Kidney (tissue), 14 donors: ENCODE data around the gene NEIL1. TPM values are rescaled to one million over a fixed set of nuclear protein-coding genes. Genes with fewer than 3 reads are reported as not detected.

Source experiments
- DNase-seq, 5 donors: peaks; one replicate each; pipeline ENCODE4 v3.0.0-alpha.2; 2013 to 2020
- FAIRE-seq: peaks from 2 replicates; lab custom pipeline; 2012; peaks lifted over from hg19 to GRCh38; lab: Jason Lieb, UNC
- H3K27ac ChIP-seq, 2 donors: one replicate each; pipeline ENCODE4 v1.7.0; 2013; ENCODE audit warnings: low read depth in 2 of 2, low read length in 2 of 2, inconsistent platforms in 1 of 2
- H3K27me3 ChIP-seq: one replicate; pipeline ENCODE4 v1.7.1; 2013; ENCODE audit warnings: low read length, inconsistent platforms; ENCODE audit not compliant: control insufficient read depth, insufficient read depth
- H3K36me3 ChIP-seq, 3 donors: one replicate each; pipeline versions ENCODE4 v1.7.0 to v1.7.1; 2013; ENCODE audit warnings: low read length in 3 of 3, control low read depth in 1 of 3, inconsistent platforms in 1 of 3; ENCODE audit not compliant: insufficient read depth in 3 of 3, control insufficient read depth in 2 of 3
- H3K4me1 ChIP-seq, 3 donors: one replicate each; pipeline versions ENCODE4 v1.7.0 to v1.7.1; 2013; ENCODE audit warnings: low read length in 3 of 3, inconsistent platforms in 1 of 3, low read depth in 1 of 3; ENCODE audit not compliant: control insufficient read depth in 2 of 3, insufficient read depth in 2 of 3
- H3K4me3 ChIP-seq, 3 donors: one replicate each; pipeline versions ENCODE4 v1.7.0 to v1.8.1; 2013; ENCODE audit warnings: low read length in 3 of 3, control low read depth in 1 of 3, inconsistent platforms in 1 of 3
- H3K9ac ChIP-seq, 3 donors: one replicate each; pipeline versions ENCODE4 v1.7.0 to v1.7.1; 2013; ENCODE audit warnings: low read length in 3 of 3, control low read depth in 1 of 3, inconsistent platforms in 1 of 3
- H3K9me3 ChIP-seq, 3 donors: one replicate each; pipeline versions ENCODE4 v1.7.0 to v1.7.1; 2013; ENCODE audit warnings: low read length in 3 of 3, control low read depth in 1 of 3, inconsistent platforms in 1 of 3; ENCODE audit not compliant: control insufficient read depth in 2 of 3, insufficient read depth in 1 of 3
- CTCF ChIP-seq: IDR thresholded peaks from 3 replicates; pipeline ENCODE4 v1.5.1; 2012; ENCODE audit warnings: mild to moderate bottlenecking, moderate library complexity, borderline replicate concordance; ENCODE audit not compliant: insufficient read depth; ENCODE audit errors: extremely low read depth
- intact Hi-C: fragments of 100-400 bp; cut with DNase I; formaldehyde crosslinking; loops from one replicate; pipeline ENCODE4 v1.11.1; 2022
- microRNA-seq: library from miRNA; unstranded; fragments of <30 nt; microRNA quantifications from one replicate; pipeline ENCODE4 v1.2.0, GENCODE V29; 2020
- polyA plus RNA-seq: library from polyadenylated mRNA; stranded (reverse); fragments of 350-450 nt; fragmentation: Illumina TruSeq; extraction: RNeasy Lipid Tissue Mini Kit (QIAGEN cat#74804); gene quantifications from one replicate; pipeline ENCODE4 v1.2.3, GENCODE V29; 2014; ENCODE audit warnings: low read depth, low replicate concordance; ENCODE audit not compliant: insufficient read depth
- total RNA-seq: library from RNA; stranded (reverse); fragmentation: NEBNext Ultra II Directional; extraction: Animal tissue kit (Norgen Biotek cat#: 25700); gene quantifications from one replicate; pipeline ENCODE4 v1.2.1, GENCODE V29; 2021
- donor health status: control.
- donor health status: control.
- donor health status: control.
- donor health status: control.
- donor health status: control.
- donor health status: DM: yes; HTN: yes; CAD: no.
- donor health status: Normal renal cell carcinoma (clear cell type).

The NEIL1 gene
- total and polyA plus RNA-seq, 2 donors from 2014 or later: 22.6 to 42.9 TPM

- no peak for TF ChIP-seq CTCF
- Histone ChIP-seq H3K27ac (no peak overlapping the region), H3K4me1 (no peaks in the 10 kb centered on the region), H3K36me3 (peaks cover 9 to 41% (median 33%) of the 10 kb centered on the region in 3 donors), H3K9ac (no peak overlapping the region), H3K27me3 (no peaks in the 10 kb centered on the region), H3K9me3 (no peaks in the 10 kb centered on the region), H3K4me3 (no peak overlapping the region)
- DNase-seq (no peak), FAIRE-seq (no peak)
- intact Hi-C loops: no loop called here
Measured at GRCh38 chr15:75403892-75404291, 57.1 kb downstream of the NEIL1 start.

Small RNAs within 50 kb of the gene (microRNA-seq; reads per million reads assigned to microRNA genes)
- not detected for gene MIR631

Other genes with a start within 250 kb of the NEIL1 start
- gene C15orf39, start 145.2 kb upstream of the NEIL1 start, total RNA-seq: 32.7 TPM
- gene C15orf39, start 145.2 kb upstream of the NEIL1 start, polyA plus RNA-seq: 5.7 TPM
- gene GOLGA6C, start 88.7 kb upstream of the NEIL1 start, total RNA-seq: not detected
- not detected for gene GOLGA6C, start 88.7 kb upstream of the NEIL1 start, polyA plus RNA-seq
- gene GOLGA6D, start 64.2 kb upstream of the NEIL1 start, total RNA-seq: not detected
- not detected for gene GOLGA6D, start 64.2 kb upstream of the NEIL1 start, polyA plus RNA-seq
- gene COMMD4, start 11.0 kb upstream of the NEIL1 start, total RNA-seq: 67.6 TPM
- gene COMMD4, start 11.0 kb upstream of the NEIL1 start, polyA plus RNA-seq: 162 TPM
- gene MAN2C1, start 21.6 kb downstream of the NEIL1 start, total RNA-seq: 246 TPM
- gene MAN2C1, start 21.6 kb downstream of the NEIL1 start, polyA plus RNA-seq: 126 TPM
- 74.3 TPM for gene SIN3A, start 104.7 kb downstream of the NEIL1 start, total RNA-seq
- gene SIN3A, start 104.7 kb downstream of the NEIL1 start, polyA plus RNA-seq: 9.2 TPM
- 52.5 TPM for gene PTPN9, start 232.3 kb downstream of the NEIL1 start, total RNA-seq
- 15.3 TPM for gene PTPN9, start 232.3 kb downstream of the NEIL1 start, polyA plus RNA-seq